ENCODE measurements around the gene LRRC4C. TPM values are rescaled to one million over a fixed set of nuclear protein-coding genes. Genes with fewer than 3 reads are reported as not detected.

LRRC4C gene
- total RNA-seq, 1 experiment from 2014 or later = not detected

- Histone ChIP-seq H3K4me1 (ENCODE audit: insufficient read depth, low read length) (no peaks in the 10 kb centered on the region), H3K9me2 (replicated peaks; ENCODE audit: low read length) (no peaks in the 10 kb centered on the region), H3F3A (ENCODE audit: low read length, unreplicated experiment) (no peaks in the 10 kb centered on the region), H3K27me3 (ENCODE audit: low read length) (0 out of 2 replicates have a peak, but pooled peaks cover 7% of the 10 kb centered on the region), H3K9me3 (ENCODE audit: low read length) (no peaks in the 10 kb centered on the region), H4K20me1 (ENCODE audit: low read length) (no peaks in the 10 kb centered on the region), H3K4me3 (ENCODE audit: low read length) (no peak overlapping the region), H3K36me3 (ENCODE audit: low read depth, low read length) (no peaks in the 10 kb centered on the region), H3K79me2 (ENCODE audit: low read length) (no peaks in the 10 kb centered on the region), H2AFZ (ENCODE audit: low read length) (no peak overlapping the region), H3K4me2 (ENCODE audit: low read length) (no peak overlapping the region), H3K9ac (ENCODE audit: low read length) (no peak overlapping the region), H3K27ac (ENCODE audit: low read length) (no peak overlapping the region)
- TF ChIP-seq EZH2phosphoT487 (IDR thresholded peaks at IDR 0.05; ENCODE audit: borderline replicate concordance, low read length) = no peak
- TF ChIP-seq CTCF (conservative IDR thresholded peaks at IDR 0.05; ENCODE audit: low read depth, low read length) = no peak
- no peak for TF ChIP-seq EZH2 (IDR thresholded peaks at IDR 0.05; ENCODE audit: low read length, unreplicated experiment)
- ATAC-seq (no peak), DNase-seq (no peak)
- ChIA-PET POLR2A (ENCODE audit: unreplicated experiment) (no interaction called here), CTCF (no interaction called here)
- BruUV-seq (replicated peaks) = no TSS peak
- intact Hi-C loops (cut with micrococcal nuclease) = no loop called here
Observed at GRCh38 chr11:40133498-40133897, 1326.0 kb downstream of the LRRC4C start.

GRCh38 chr11:40132912-40133311, 1326.5 kb downstream of the LRRC4C start:
- DNase-seq (no peak), ATAC-seq (no peak)
- no peaks in the 10 kb centered on the region for H4K20me1 ChIP-seq (ENCODE audit: low read length)
- CTCF ChIA-PET = no interaction called here
- H3K4me1 ChIP-seq (ENCODE audit: insufficient read depth, low read length) = no peaks in the 10 kb centered on the region
- H3F3A ChIP-seq (ENCODE audit: low read length, unreplicated experiment) = no peaks in the 10 kb centered on the region
- no peak overlapping the region for H3K4me2 ChIP-seq (ENCODE audit: low read length)
- no peak for TF ChIP-seq EZH2 (IDR thresholded peaks at IDR 0.05; ENCODE audit: low read length, unreplicated experiment)
- no peaks in the 10 kb centered on the region for H3K36me3 ChIP-seq (ENCODE audit: low read depth, low read length)
- H3K4me3 ChIP-seq (ENCODE audit: low read length) = no peak overlapping the region
- H3K9ac ChIP-seq (ENCODE audit: low read length) = no peak overlapping the region
- H3K27me3 ChIP-seq (ENCODE audit: low read length) = 0 out of 2 replicates have a peak, but pooled peaks cover 7% of the 10 kb centered on the region
- no TSS peak for BruUV-seq (replicated peaks)
- H3K79me2 ChIP-seq (ENCODE audit: low read length) = no peaks in the 10 kb centered on the region
- H3K27ac ChIP-seq (ENCODE audit: low read length) = no peak overlapping the region
- H3K9me3 ChIP-seq (ENCODE audit: low read length) = no peaks in the 10 kb centered on the region
- intact Hi-C loops (cut with micrococcal nuclease) = no loop called here
- H2AFZ ChIP-seq (ENCODE audit: low read length) = no peak overlapping the region
- POLR2A ChIA-PET (ENCODE audit: unreplicated experiment) = no interaction called here
- no peaks in the 10 kb centered on the region for H3K9me2 ChIP-seq (replicated peaks; ENCODE audit: low read length)

DNA sequence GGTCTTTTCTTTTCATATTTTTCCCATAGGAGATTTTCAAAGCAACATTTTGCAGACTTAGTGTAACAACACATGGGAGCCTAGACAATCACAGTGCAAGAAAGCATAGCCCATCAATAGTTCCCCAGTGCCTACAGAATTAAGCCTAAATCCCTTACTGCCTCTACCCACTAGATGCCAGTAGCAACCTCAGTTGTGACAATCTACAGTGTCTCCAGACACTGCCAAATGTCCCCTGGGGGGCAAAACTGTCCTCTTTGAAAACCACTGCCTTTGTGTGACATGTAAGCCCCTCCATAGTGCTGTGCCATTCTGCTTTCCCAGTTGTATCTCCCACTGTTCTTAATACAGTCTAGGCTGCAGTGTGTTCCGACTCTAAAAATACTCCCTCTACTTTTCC, 1329.0 kb downstream of the LRRC4C start:
- TF ChIP-seq EZH2 (IDR thresholded peaks at IDR 0.05; ENCODE audit: low read length, unreplicated experiment) (no peak), CTCF (conservative IDR thresholded peaks at IDR 0.05; ENCODE audit: low read depth, low read length) (peak; percentile 35; the same call in 1 of the 2 replicates), EZH2phosphoT487 (IDR thresholded peaks at IDR 0.05; ENCODE audit: borderline replicate concordance, low read length) (no peak)
- Histone ChIP-seq H3K27ac (ENCODE audit: low read length) (no peak overlapping the region), H3K4me3 (ENCODE audit: low read length) (no peak overlapping the region), H3K4me1 (ENCODE audit: insufficient read depth, low read length) (no peaks in the 10 kb centered on the region), H3K4me2 (ENCODE audit: low read length) (no peak overlapping the region), H3K9me2 (replicated peaks; ENCODE audit: low read length) (no peaks in the 10 kb centered on the region), H3K27me3 (ENCODE audit: low read length) (0 out of 2 replicates have a peak, but pooled peaks cover 7% of the 10 kb centered on the region), H2AFZ (ENCODE audit: low read length) (no peak overlapping the region), H4K20me1 (ENCODE audit: low read length) (no peaks in the 10 kb centered on the region), H3K9me3 (ENCODE audit: low read length) (no peaks in the 10 kb centered on the region), H3K79me2 (ENCODE audit: low read length) (no peaks in the 10 kb centered on the region), H3K36me3 (ENCODE audit: low read depth, low read length) (no peaks in the 10 kb centered on the region), H3F3A (ENCODE audit: low read length, unreplicated experiment) (no peaks in the 10 kb centered on the region), H3K9ac (ENCODE audit: low read length) (no peak overlapping the region)
- intact Hi-C loops (cut with micrococcal nuclease) = no loop called here
- ChIA-PET POLR2A (ENCODE audit: unreplicated experiment) (no interaction called here), CTCF (no interaction called here)
- no TSS peak for BruUV-seq (replicated peaks)
- no peak for ATAC-seq
- DNase-seq = peak; percentile 6
